ENCODE measurements around the gene NTN3. TPM values are rescaled to one million over a fixed set of nuclear protein-coding genes. Genes with fewer than 3 reads are reported as not detected.

The NTN3 gene
- 0.15 TPM for polyA plus RNA-seq (2013, experiment 1 of 2)
- polyA plus RNA-seq (2013, experiment 2 of 2), result 0.19 TPM

- 0 out of 2 replicates have a peak within 1 kb of the TSS, but pooled peaks have one; percentile 9 for H3K9ac ChIP-seq (ENCODE audit: low read depth, low read length)
- H3K36me3 ChIP-seq (ENCODE audit: insufficient read depth, low read length), result no peaks in the 10 kb centered on the region
- H3K9me3 ChIP-seq (ENCODE audit: insufficient read depth, low read depth, low read length), result no peaks in the 10 kb centered on the region
- under 1% methylated on average over 57 of the region's 59 CpGs for WGBS
- H3K27me3 ChIP-seq (ENCODE audit: insufficient read depth, low read length), result peaks cover 70% of the 10 kb centered on the region
- peak within 1 kb of the TSS; percentile 44 for H3K4me3 ChIP-seq (ENCODE audit: low read length)
- no peak within 1 kb of the TSS for H3K27ac ChIP-seq (ENCODE audit: low read depth, low read length)
- H3K4me1 ChIP-seq (ENCODE audit: insufficient read depth, low read length), result peaks cover 12% of the 10 kb centered on the region
These were observed at the start of gene NTN3 for GRCh38 chr16:2471016-2471652. Gene NTN3, plus strand, starts transcription at chr16:2471297. Its CDS starts 405 bp downstream, at chr16:2471702.

- Histone ChIP-seq H3K4me1 (ENCODE audit: insufficient read depth, low read length) (no peaks in the 10 kb centered on the region), H3K27me3 (ENCODE audit: insufficient read depth, low read length) (no peaks in the 10 kb centered on the region), H3K27ac (ENCODE audit: low read depth, low read length) (no peak overlapping the region), H3K9ac (ENCODE audit: low read depth, low read length) (no peak overlapping the region), H3K4me3 (ENCODE audit: low read length) (no peak overlapping the region), H3K9me3 (ENCODE audit: insufficient read depth, low read depth, low read length) (no peaks in the 10 kb centered on the region), H3K36me3 (ENCODE audit: insufficient read depth, low read length) (no peaks in the 10 kb centered on the region)
- WGBS, result 88% methylated on average over 7 of the region's 7 CpGs
These were observed 48.8 kb upstream of the NTN3 start for GRCh38 chr16:2422123-2422867.

GRCh38 chr16:2424061-2425007 is 46.8 kb upstream of the NTN3 start:
- H3K27me3 ChIP-seq (ENCODE audit: insufficient read depth, low read length), result no peaks in the 10 kb centered on the region
- no peaks in the 10 kb centered on the region for H3K36me3 ChIP-seq (ENCODE audit: insufficient read depth, low read length)
- no peak overlapping the region for H3K27ac ChIP-seq (ENCODE audit: low read depth, low read length)
- no peak overlapping the region for H3K9ac ChIP-seq (ENCODE audit: low read depth, low read length)
- H3K4me3 ChIP-seq (ENCODE audit: low read length), result no peak overlapping the region
- H3K9me3 ChIP-seq (ENCODE audit: insufficient read depth, low read depth, low read length), result no peaks in the 10 kb centered on the region
- WGBS, result 93% methylated on average over 25 of the region's 25 CpGs
- no peaks in the 10 kb centered on the region for H3K4me1 ChIP-seq (ENCODE audit: insufficient read depth, low read length)

- Histone ChIP-seq H3K4me3 (ENCODE audit: low read length) (no peak overlapping the region), H3K27ac (ENCODE audit: low read depth, low read length) (no peak overlapping the region), H3K36me3 (ENCODE audit: insufficient read depth, low read length) (no peaks in the 10 kb centered on the region), H3K9me3 (ENCODE audit: insufficient read depth, low read depth, low read length) (no peaks in the 10 kb centered on the region), H3K27me3 (ENCODE audit: insufficient read depth, low read length) (no peaks in the 10 kb centered on the region), H3K9ac (ENCODE audit: low read depth, low read length) (no peak overlapping the region), H3K4me1 (ENCODE audit: insufficient read depth, low read length) (no peaks in the 10 kb centered on the region)
- WGBS, result 94% methylated on average over 9 of the region's 9 CpGs
These were observed 46.0 kb upstream of the NTN3 start for GRCh38 chr16:2425008-2425518.

- Histone ChIP-seq H3K27me3 (ENCODE audit: insufficient read depth, low read length) (no peaks in the 10 kb centered on the region), H3K4me3 (ENCODE audit: low read length) (no peak overlapping the region), H3K27ac (ENCODE audit: low read depth, low read length) (no peak overlapping the region), H3K9ac (ENCODE audit: low read depth, low read length) (no peak overlapping the region), H3K4me1 (ENCODE audit: insufficient read depth, low read length) (0 out of 2 replicates have a peak, but pooled peaks cover 5% of the 10 kb centered on the region), H3K36me3 (ENCODE audit: insufficient read depth, low read length) (peaks cover 5% of the 10 kb centered on the region), H3K9me3 (ENCODE audit: insufficient read depth, low read depth, low read length) (no peaks in the 10 kb centered on the region)
- WGBS, result 94% methylated on average over 13 of the region's 13 CpGs
These were observed 45.2 kb upstream of the NTN3 start for GRCh38 chr16:2425825-2426430.

- 94% methylated on average over 6 of the region's 6 CpGs for WGBS
- H3K27me3 ChIP-seq (ENCODE audit: insufficient read depth, low read length), result no peaks in the 10 kb centered on the region
- no peak overlapping the region for H3K9ac ChIP-seq (ENCODE audit: low read depth, low read length)
- no peaks in the 10 kb centered on the region for H3K9me3 ChIP-seq (ENCODE audit: insufficient read depth, low read depth, low read length)
- peaks cover 14% of the 10 kb centered on the region for H3K36me3 ChIP-seq (ENCODE audit: insufficient read depth, low read length)
- H3K4me1 ChIP-seq (ENCODE audit: insufficient read depth, low read length), result 0 out of 2 replicates have a peak, but pooled peaks cover 5% of the 10 kb centered on the region
- no peak overlapping the region for H3K4me3 ChIP-seq (ENCODE audit: low read length)
- no peak overlapping the region for H3K27ac ChIP-seq (ENCODE audit: low read depth, low read length)
These were observed 44.1 kb upstream of the NTN3 start for GRCh38 chr16:2426941-2427361.

- H3K9me3 ChIP-seq (ENCODE audit: insufficient read depth, low read depth, low read length), result no peaks in the 10 kb centered on the region
- no peak overlapping the region for H3K27ac ChIP-seq (ENCODE audit: low read depth, low read length)
- H3K4me1 ChIP-seq (ENCODE audit: insufficient read depth, low read length), result 0 out of 2 replicates have a peak, but pooled peaks cover 5% of the 10 kb centered on the region
- H3K4me3 ChIP-seq (ENCODE audit: low read length), result no peak overlapping the region
- WGBS, result 85% methylated on average over 4 of the region's 4 CpGs
- H3K27me3 ChIP-seq (ENCODE audit: insufficient read depth, low read length), result no peaks in the 10 kb centered on the region
- no peak overlapping the region for H3K9ac ChIP-seq (ENCODE audit: low read depth, low read length)
- H3K36me3 ChIP-seq (ENCODE audit: insufficient read depth, low read length), result peaks cover 20% of the 10 kb centered on the region
These were observed 43.6 kb upstream of the NTN3 start for GRCh38 chr16:2427526-2427925.

- H3K27ac ChIP-seq (ENCODE audit: low read depth, low read length), result peak overlapping the region; percentile 74; the same call in 1 of the 2 replicates
- whole genome bisulfite sequencing, result 30% methylated on average over 28 of the region's 28 CpGs
- peaks cover 26% of the 10 kb centered on the region for H3K36me3 ChIP-seq (ENCODE audit: insufficient read depth, low read length)
These were observed 42.9 kb upstream of the NTN3 start for GRCh38 chr16:2428051-2428783.

GRCh38 chr16:2428784-2429033 is 42.4 kb upstream of the NTN3 start:
- Histone ChIP-seq H3K4me3 (ENCODE audit: low read length) (peak overlapping the region; percentile 77), H3K27ac (ENCODE audit: low read depth, low read length) (peak overlapping the region; percentile 74), H3K36me3 (ENCODE audit: insufficient read depth, low read length) (peaks cover 31% of the 10 kb centered on the region), H3K4me1 (ENCODE audit: insufficient read depth, low read length) (0 out of 2 replicates have a peak, but pooled peaks cover 5% of the 10 kb centered on the region), H3K27me3 (ENCODE audit: insufficient read depth, low read length) (no peaks in the 10 kb centered on the region), H3K9me3 (ENCODE audit: insufficient read depth, low read depth, low read length) (no peaks in the 10 kb centered on the region), H3K9ac (ENCODE audit: low read depth, low read length) (peak overlapping the region; percentile 88)
- WGBS, result under 1% methylated on average over 24 of the region's 24 CpGs

More at GRCh38 chr16:2428051-2428783, 42.9 kb upstream of the NTN3 start:
- Histone ChIP-seq H3K9me3 (ENCODE audit: insufficient read depth, low read depth, low read length) (no peaks in the 10 kb centered on the region), H3K4me3 (ENCODE audit: low read length) (peak overlapping the region; percentile 77), H3K27me3 (ENCODE audit: insufficient read depth, low read length) (no peaks in the 10 kb centered on the region), H3K4me1 (ENCODE audit: insufficient read depth, low read length) (0 out of 2 replicates have a peak, but pooled peaks cover 5% of the 10 kb centered on the region), H3K9ac (ENCODE audit: low read depth, low read length) (peak overlapping the region; percentile 88)
